ENCODE results near the gene SHROOM4.

The SHROOM4 gene

GRCh38 chrX:50626432-50626831 lies 187.6 kb downstream of the SHROOM4 start:
- no peak for TF ChIP-seq CTCF (IDR thresholded peaks at IDR 0.05; ENCODE audit: control insufficient read depth, insufficient read depth, low read depth, low read length, missing control alignments)
- no peak overlapping the region for H3K4me3 ChIP-seq (ENCODE audit: control insufficient read depth, low read depth, low read length)
- no peak for DNase-seq (ENCODE audit: low read depth)

- no peak for DNase-seq (ENCODE audit: low read depth)
- no peak overlapping the region for H3K4me3 ChIP-seq (ENCODE audit: control insufficient read depth, low read depth, low read length)
- no peak for TF ChIP-seq CTCF (IDR thresholded peaks at IDR 0.05; ENCODE audit: control insufficient read depth, insufficient read depth, low read depth, low read length, missing control alignments)
These were observed 191.2 kb downstream of the SHROOM4 start for GRCh38 chrX:50622751-50623150.

GRCh38 chrX:50618788-50619558 lies 195.0 kb downstream of the SHROOM4 start:
- no peak overlapping the region for H3K4me3 ChIP-seq (ENCODE audit: control insufficient read depth, low read depth, low read length)
- TF ChIP-seq CTCF (IDR thresholded peaks at IDR 0.05; ENCODE audit: control insufficient read depth, insufficient read depth, low read depth, low read length, missing control alignments), result no peak
- no peak for DNase-seq (ENCODE audit: low read depth)

GRCh38 chrX:50617183-50617582 lies 196.8 kb downstream of the SHROOM4 start:
- H3K4me3 ChIP-seq (ENCODE audit: control insufficient read depth, low read depth, low read length), result no peak overlapping the region
- no peak for DNase-seq (ENCODE audit: low read depth)
- TF ChIP-seq CTCF (IDR thresholded peaks at IDR 0.05; ENCODE audit: control insufficient read depth, insufficient read depth, low read depth, low read length, missing control alignments), result no peak

GRCh38 chrX:50615570-50616158 lies 198.3 kb downstream of the SHROOM4 start:
- H3K4me3 ChIP-seq (ENCODE audit: control insufficient read depth, low read depth, low read length), result no peak overlapping the region
- DNase-seq (ENCODE audit: low read depth), result no peak
- no peak for TF ChIP-seq CTCF (IDR thresholded peaks at IDR 0.05; ENCODE audit: control insufficient read depth, insufficient read depth, low read depth, low read length, missing control alignments)

GRCh38 chrX:50614460-50614859 lies 199.5 kb downstream of the SHROOM4 start:
- H3K4me3 ChIP-seq (ENCODE audit: control insufficient read depth, low read depth, low read length), result no peak overlapping the region
- no peak for TF ChIP-seq CTCF (IDR thresholded peaks at IDR 0.05; ENCODE audit: control insufficient read depth, insufficient read depth, low read depth, low read length, missing control alignments)

More at GRCh38 chrX:50614460-50614859, 199.5 kb downstream of the SHROOM4 start:
- no peak for DNase-seq (ENCODE audit: low read depth)
